Measurements from ENCODE around the gene CRYGB. TPM values are rescaled to one million over a fixed set of nuclear protein-coding genes. Genes with fewer than 3 reads are reported as not detected.

The CRYGB gene
- total RNA-seq (not detected), polyA plus RNA-seq (not detected), total RNA-seq (0 reads per million in 6 experiments)

- H3K4me1 Mint-ChIP-seq: no peaks in the 10 kb centered on the region
- H3K9me3 Mint-ChIP-seq: peaks cover 0 to 11% (median 4%) of the 10 kb centered on the region in 9 donors
- peaks cover 0 to 9% (median 1%) of the 10 kb centered on the region in 5 donors for H3K27me3 Mint-ChIP-seq
- H3K36me3 Mint-ChIP-seq: peaks cover 0 to 6% (median 0%) of the 10 kb centered on the region in 3 donors
- no peak for ATAC-seq
- POLR2A ChIA-PET: no interaction called here
- no peak within 1 kb of the TSS for H3K4me3 Mint-ChIP-seq
- DNase-seq: no peak
- H3K27ac Mint-ChIP-seq: peak within 1 kb of the TSS in 1 of 10 donors; percentile 40
Observed at GRCh38 chr2:208146006-208146405, at the start of gene CRYGB. TSS of gene CRYGB (minus strand) at chr2:208146158. CDS start at chr2:208146120, 38 bp downstream.

- Mint-ChIP-seq H3K4me3 (no peak overlapping the region), H3K27ac (no peak overlapping the region), H3K27me3 (peaks cover 0 to 2% (median 0%) of the 10 kb centered on the region in 5 donors), H3K36me3 (no peaks in the 10 kb centered on the region), H3K9me3 (no peaks in the 10 kb centered on the region), H3K4me1 (no peaks in the 10 kb centered on the region)
- POLR2A ChIA-PET: no interaction called here
- no peak for DNase-seq
- ATAC-seq: no peak
Observed at GRCh38 chr2:208195531-208195930, 49.6 kb upstream of the CRYGB start.

GRCh38 chr2:208192611-208193236 lies 46.8 kb upstream of the CRYGB start:
- Mint-ChIP-seq H3K36me3 (no peaks in the 10 kb centered on the region), H3K9me3 (no peaks in the 10 kb centered on the region), H3K4me3 (no peak overlapping the region), H3K4me1 (no peaks in the 10 kb centered on the region), H3K27ac (no peak overlapping the region), H3K27me3 (peaks cover 0 to 4% (median 0%) of the 10 kb centered on the region in 5 donors)
- no peak for ATAC-seq
- POLR2A ChIA-PET: no interaction called here
- no peak for DNase-seq

- no peak within 1 kb of the TSS for H3K4me3 Mint-ChIP-seq
- no peaks in the 10 kb centered on the region for H3K36me3 Mint-ChIP-seq
- POLR2A ChIA-PET: no interaction called here
- peak within 1 kb of the TSS in 1 of 10 donors; percentile 13 for H3K27ac Mint-ChIP-seq
- ATAC-seq (no peak), DNase-seq (no peak)
- H3K4me1 Mint-ChIP-seq: peaks cover 0 to 2% (median 0%) of the 10 kb centered on the region in 4 donors
- no peaks in the 10 kb centered on the region for H3K9me3 Mint-ChIP-seq
- H3K27me3 Mint-ChIP-seq: peaks cover 0 to 4% (median 0%) of the 10 kb centered on the region in 5 donors
Observed at GRCh38 chr2:208189810-208190503, 44.0 kb upstream of the CRYGB start, which contains the start of gene C2orf80. TSS of gene C2orf80 (minus strand) at chr2:208190030. CDS start at chr2:208186986, 3,044 bp downstream.

- H3K9me3 Mint-ChIP-seq: no peaks in the 10 kb centered on the region
- peaks cover 0 to 2% (median 0%) of the 10 kb centered on the region in 4 donors for H3K4me1 Mint-ChIP-seq
- no peaks in the 10 kb centered on the region for H3K36me3 Mint-ChIP-seq
- H3K4me3 Mint-ChIP-seq: no peak overlapping the region
- no peak for DNase-seq
- POLR2A ChIA-PET: no interaction called here
- ATAC-seq: no peak
- H3K27ac Mint-ChIP-seq: no peak overlapping the region
- H3K27me3 Mint-ChIP-seq: peaks cover 0 to 4% (median 3%) of the 10 kb centered on the region in 5 donors
Observed at GRCh38 chr2:208189069-208189809, 43.3 kb upstream of the CRYGB start.

- Mint-ChIP-seq H3K4me3 (no peak overlapping the region), H3K27ac (peak overlapping the region in 1 of 10 donors; percentile 6), H3K36me3 (no peaks in the 10 kb centered on the region), H3K27me3 (peaks cover 3 to 15% (median 8%) of the 10 kb centered on the region in 5 donors), H3K9me3 (no peaks in the 10 kb centered on the region), H3K4me1 (peaks cover 0 to 2% (median 0%) of the 10 kb centered on the region in 4 donors)
- no peak for ATAC-seq
- POLR2A ChIA-PET: no interaction called here
- DNase-seq: no peak
Observed at GRCh38 chr2:208186893-208187292, 40.9 kb upstream of the CRYGB start.

- H3K9me3 Mint-ChIP-seq: no peaks in the 10 kb centered on the region
- DNase-seq (no peak), ATAC-seq (no peak)
- H3K36me3 Mint-ChIP-seq: no peaks in the 10 kb centered on the region
- POLR2A ChIA-PET: no interaction called here
- H3K27me3 Mint-ChIP-seq: peaks cover 3 to 15% (median 8%) of the 10 kb centered on the region in 5 donors
- H3K4me3 Mint-ChIP-seq: no peak overlapping the region
- H3K27ac Mint-ChIP-seq: no peak overlapping the region
- H3K4me1 Mint-ChIP-seq: peaks cover 0 to 2% (median 0%) of the 10 kb centered on the region in 4 donors
Observed at GRCh38 chr2:208186465-208186864, 40.5 kb upstream of the CRYGB start.

GRCh38 chr2:208183972-208184705 lies 38.2 kb upstream of the CRYGB start:
- H3K9me3 Mint-ChIP-seq: no peaks in the 10 kb centered on the region
- DNase-seq: no peak
- no peak overlapping the region for H3K4me3 Mint-ChIP-seq
- H3K4me1 Mint-ChIP-seq: peaks cover 0 to 2% (median 0%) of the 10 kb centered on the region in 4 donors
- no peak for ATAC-seq
- POLR2A ChIA-PET: interaction anchor here (0.7 kb wide), 1 partner anchor 1792 kb away, joined by 5 read pairs; no protein-coding TSS in a partner anchor
- no peak overlapping the region for H3K27ac Mint-ChIP-seq
- no peaks in the 10 kb centered on the region for H3K36me3 Mint-ChIP-seq
- peaks cover 3 to 15% (median 7%) of the 10 kb centered on the region in 5 donors for H3K27me3 Mint-ChIP-seq

GRCh38 chr2:208183526-208183925 lies 37.6 kb upstream of the CRYGB start:
- no peak for DNase-seq
- no peaks in the 10 kb centered on the region for H3K9me3 Mint-ChIP-seq
- ATAC-seq: no peak

GRCh38 chr2:208182835-208183234 lies 36.9 kb upstream of the CRYGB start:
- Mint-ChIP-seq H3K9me3 (no peaks in the 10 kb centered on the region), H3K27ac (no peak overlapping the region), H3K4me3 (no peak overlapping the region), H3K36me3 (no peaks in the 10 kb centered on the region), H3K27me3 (peaks cover 3 to 15% (median 7%) of the 10 kb centered on the region in 5 donors), H3K4me1 (peaks cover 0 to 2% (median 0%) of the 10 kb centered on the region in 4 donors)
- POLR2A ChIA-PET: no interaction called here
- ATAC-seq (no peak), DNase-seq (no peak)

More at GRCh38 chr2:208183526-208183925, 37.6 kb upstream of the CRYGB start:
- peaks cover 3 to 15% (median 7%) of the 10 kb centered on the region in 5 donors for H3K27me3 Mint-ChIP-seq
- POLR2A ChIA-PET: no interaction called here
- no peaks in the 10 kb centered on the region for H3K36me3 Mint-ChIP-seq
- H3K27ac Mint-ChIP-seq: peak overlapping the region in 1 of 10 donors; percentile 31
- H3K4me3 Mint-ChIP-seq: no peak overlapping the region
- peaks cover 0 to 2% (median 0%) of the 10 kb centered on the region in 4 donors for H3K4me1 Mint-ChIP-seq

- H3K36me3 Mint-ChIP-seq: no peaks in the 10 kb centered on the region
- H3K27ac Mint-ChIP-seq: no peak overlapping the region
- H3K9me3 Mint-ChIP-seq: no peaks in the 10 kb centered on the region
- ATAC-seq: no peak
- no peak for DNase-seq
- peaks cover 4 to 26% (median 12%) of the 10 kb centered on the region in 5 donors for H3K27me3 Mint-ChIP-seq
- H3K4me1 Mint-ChIP-seq: peaks cover 0 to 5% (median 3%) of the 10 kb centered on the region in 4 donors
- H3K4me3 Mint-ChIP-seq: no peak overlapping the region
- POLR2A ChIA-PET: no interaction called here
Observed at GRCh38 chr2:208179028-208179609, 33.2 kb upstream of the CRYGB start.

GRCh38 chr2:208175840-208176153 lies 29.8 kb upstream of the CRYGB start:
- no peak overlapping the region for H3K4me3 Mint-ChIP-seq
- H3K36me3 Mint-ChIP-seq: no peaks in the 10 kb centered on the region
- no peaks in the 10 kb centered on the region for H3K9me3 Mint-ChIP-seq
- no peak overlapping the region for H3K27ac Mint-ChIP-seq
- H3K4me1 Mint-ChIP-seq: peaks cover 0 to 5% (median 4%) of the 10 kb centered on the region in 4 donors
- peaks cover 4 to 30% (median 9%) of the 10 kb centered on the region in 5 donors for H3K27me3 Mint-ChIP-seq
- ATAC-seq (no peak), DNase-seq (no peak)
- POLR2A ChIA-PET: no interaction called here
